ENCODE measurements around the gene CFLAR. TPM values are rescaled to one million over a fixed set of nuclear protein-coding genes. Genes with fewer than 3 reads are reported as not detected.
"Not testable (repeated sequence)": the region's sequence is repeated elsewhere in the genome, so short reads cannot be mapped to it uniquely, and the experiment has no call there.

The CFLAR gene
- total and polyA plus RNA-seq, 8 donors, result 93.3 to 327 (median 102) TPM

DNA sequence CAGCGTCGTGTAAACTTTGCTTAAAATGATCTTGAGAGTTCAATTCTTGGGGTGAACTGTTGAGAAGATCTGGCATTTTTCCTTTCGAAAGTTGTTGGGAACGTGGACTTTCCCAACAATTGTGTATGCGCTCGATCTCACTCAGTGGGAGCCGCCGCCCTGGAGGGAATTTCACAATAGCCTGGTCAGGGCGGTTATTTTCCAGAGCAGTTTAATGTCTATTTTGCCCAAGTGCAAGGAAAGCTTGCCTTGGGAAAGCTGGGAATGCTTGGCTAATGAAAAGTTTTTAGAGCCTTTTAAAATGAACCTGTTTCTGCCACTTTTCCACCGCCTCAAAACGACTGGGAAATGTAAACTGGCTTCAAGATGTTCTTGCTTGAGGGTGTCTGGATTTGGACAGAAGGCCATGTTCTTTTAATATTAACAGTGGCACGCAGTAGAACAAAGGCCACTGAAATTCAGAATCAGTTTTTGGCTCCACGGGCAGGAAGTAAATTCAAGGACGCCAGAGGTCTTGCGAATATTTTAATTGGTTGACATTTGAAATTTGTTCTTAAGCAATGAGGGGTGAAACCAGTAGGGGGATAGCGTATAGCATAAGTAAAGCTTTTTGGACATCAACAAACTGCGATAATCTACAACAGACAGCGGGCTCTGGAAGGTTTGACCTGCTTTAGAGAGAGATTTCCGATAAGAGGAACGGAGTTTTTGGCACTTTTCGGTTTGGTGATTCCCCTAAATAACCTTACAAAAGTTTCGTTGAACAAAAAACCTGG lies 1.2 kb downstream of the CFLAR start:
- peak in 3 of 4 donors; percentile 69 to 76 (median 75) for DNase-seq
- Histone ChIP-seq H3K36me3 (no peaks in the 10 kb centered on the region), H3K9me3 (no peaks in the 10 kb centered on the region), H3K27me3 (no peaks in the 10 kb centered on the region), H3K4me1 (peaks cover 15 to 43% of the 10 kb centered on the region in 2 donors), H3K4me3 (peak overlapping the region; percentile 71 to 81), H3K27ac (peak overlapping the region; percentile 99 to 100)
- intact Hi-C loops (cut with DNase I), result no loop called here
- TF ChIP-seq CTCF (IDR thresholded peaks at IDR 0.05), result peak in 1 of 2 donors; percentile 24
- ATAC-seq, result peak; percentile 22

DNA sequence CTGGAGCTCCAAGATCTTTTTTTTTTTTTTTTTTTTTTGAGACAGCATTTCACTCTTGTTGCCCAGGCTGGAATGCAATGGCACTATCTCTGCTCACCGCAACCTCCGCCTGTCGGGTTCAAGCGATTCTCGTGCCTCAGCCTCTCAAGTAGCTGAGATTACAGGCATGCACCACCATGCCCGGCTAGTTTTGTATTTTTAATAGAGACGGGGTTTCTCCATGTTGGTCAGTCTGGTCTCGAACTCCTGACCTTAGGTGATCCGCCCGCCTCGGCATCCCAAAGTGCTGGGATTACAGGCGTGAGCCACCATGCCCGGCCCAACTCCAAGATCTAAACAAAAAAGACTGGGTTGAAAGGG lies 1.8 kb downstream of the CFLAR start:
- intact Hi-C loops (cut with DNase I); ATAC-seq; H3K9me3 ChIP-seq; H3K36me3 ChIP-seq; DNase-seq; H3K27me3 ChIP-seq: not testable (repeated sequence)
- peak overlapping the region; percentile 99 to 100 for H3K27ac ChIP-seq
- peak overlapping the region; percentile 71 to 81 for H3K4me3 ChIP-seq
- peaks cover 17 to 49% of the 10 kb centered on the region in 2 donors for H3K4me1 ChIP-seq

DNA sequence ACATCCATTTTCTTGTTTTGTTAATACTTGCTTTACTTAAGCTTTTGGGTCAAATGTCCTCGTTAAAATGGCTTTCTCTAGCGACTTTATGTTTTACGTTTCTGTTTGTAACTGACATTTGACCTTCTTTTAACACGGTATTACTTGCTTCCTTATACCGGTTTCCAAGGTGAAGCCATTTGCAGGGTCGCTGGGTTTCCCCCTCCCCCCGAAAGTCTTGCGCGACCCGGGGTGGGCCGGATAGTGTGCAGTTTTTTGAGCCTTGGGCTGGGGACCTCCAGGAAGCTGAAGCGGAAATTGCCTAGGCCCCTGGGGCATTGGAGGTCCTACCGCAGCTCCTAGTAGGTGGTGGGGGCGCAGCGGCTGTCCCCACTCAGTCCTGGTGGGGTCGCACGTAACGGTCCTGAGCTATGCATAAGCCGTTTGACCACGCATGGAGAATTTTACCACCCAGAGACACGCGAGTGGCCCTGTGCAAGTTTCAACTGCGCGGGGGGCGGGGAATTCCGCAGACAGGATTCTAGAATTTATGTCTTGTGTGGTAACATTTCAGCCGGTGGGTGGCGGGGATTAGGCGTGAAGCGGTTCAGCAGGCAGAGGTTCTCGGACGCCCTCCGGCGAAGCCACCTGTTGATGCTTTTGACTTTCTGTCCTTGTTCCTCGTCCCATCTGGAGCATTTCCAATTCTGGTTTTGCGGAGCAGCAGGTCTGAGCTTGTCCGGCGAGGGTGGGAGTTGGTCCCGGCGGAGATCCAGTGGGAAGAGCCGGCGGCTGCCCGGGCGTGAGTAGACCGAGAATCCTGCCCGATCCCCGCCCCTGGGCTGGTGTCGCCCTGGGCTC lies 2.4 kb downstream of the CFLAR start:
- DNase-seq, result peak; percentile 70 to 94 (median 86)
- Histone ChIP-seq H3K4me1 (peaks cover 19 to 50% of the 10 kb centered on the region in 2 donors), H3K36me3 (peaks cover 0 to 3% of the 10 kb centered on the region in 2 donors), H3K4me3 (peak overlapping the region; percentile 71 to 81), H3K9me3 (no peaks in the 10 kb centered on the region), H3K27me3 (no peaks in the 10 kb centered on the region), H3K27ac (peak overlapping the region; percentile 99 to 100)
- peak in 1 of 2 donors; percentile 22 for TF ChIP-seq CTCF (IDR thresholded peaks at IDR 0.05)
- ATAC-seq, result peak; percentile 56
- intact Hi-C loops (cut with DNase I), result no loop called here

- DNase-seq, result no peak
- no peaks in the 10 kb centered on the region for H3K9me3 ChIP-seq
- H3K4me1 ChIP-seq, result peaks cover 27 to 51% of the 10 kb centered on the region in 2 donors
- H3K36me3 ChIP-seq, result peaks cover 0 to 7% of the 10 kb centered on the region in 2 donors
- intact Hi-C loops (cut with DNase I), result no loop called here
- H3K4me3 ChIP-seq, result peak overlapping the region; percentile 71 to 81
- peak overlapping the region; percentile 99 to 100 for H3K27ac ChIP-seq
- H3K27me3 ChIP-seq, result no peaks in the 10 kb centered on the region
- ATAC-seq, result peak; percentile 20
- no peak for TF ChIP-seq CTCF (IDR thresholded peaks at IDR 0.05)
Measured at GRCh38 chr2:201118961-201119854, 3.2 kb downstream of the CFLAR start.

GRCh38 chr2:201122276-201122675 lies 6.3 kb downstream of the CFLAR start:
- DNase-seq (no peak), ATAC-seq (no peak)
- Histone ChIP-seq H3K4me3 (peak overlapping the region in 1 of 2 donors; percentile 81), H3K36me3 (peaks cover 0 to 7% of the 10 kb centered on the region in 2 donors), H3K9me3 (no peaks in the 10 kb centered on the region), H3K4me1 (peaks cover 47 to 66% of the 10 kb centered on the region in 2 donors), H3K27me3 (no peaks in the 10 kb centered on the region), H3K27ac (peak overlapping the region; percentile 99 to 100)
- no peak for TF ChIP-seq CTCF (IDR thresholded peaks at IDR 0.05)
- intact Hi-C loops (cut with DNase I), result no loop called here
